IMR-90 (cell line): ENCODE measurements around the gene TACC2. TPM values are rescaled to one million over a fixed set of nuclear protein-coding genes. Genes with fewer than 3 reads are reported as not detected.

Experiments
- ATAC-seq: fragments of 200-7000 bp; cut with Tn5 transposase; 2 replicates; pipeline ENCODE4 v1.9.1; 2020; ENCODE audit warnings: low read depth, mild to moderate bottlenecking, moderate library complexity
- BruUV-seq: library from RNA; stranded (reverse); fragments of 400-500 nt; replicated peaks from 2 replicates; lab custom pipeline; 2021; lab: Mats Ljungman, UMichigan
- CTCF ChIA-PET: fragments of 300-600 bp; formaldehyde crosslinking; extraction: SDS; loops from one replicate; lab custom pipeline; 2021; ENCODE audit warnings: antibody characterized with exemption; lab: Yijun Ruan, JAX
- POLR2A ChIA-PET: fragments of 300-600 bp; sonication (Branson Sonifier 250); formaldehyde crosslinking; loops from one replicate; lab custom pipeline; 2022; ENCODE audit warnings: antibody characterized with exemption; ENCODE audit not compliant: unreplicated experiment; lab: Charles Lee
- DNase-seq: peaks from one replicate; pipeline ENCODE4 v3.0.0; 2013
- H2AFZ ChIP-seq: replicated peaks from 2 replicates; pipeline ENCODE3; 2013; ENCODE audit warnings: low read length, mild to moderate bottlenecking; ENCODE audit not compliant: poor library complexity
- H2AK5ac ChIP-seq: 2 replicates; pipeline ENCODE4 v1.6.1; 2013; ENCODE audit warnings: low read depth, low read length, inconsistent platforms
- H2AK9ac ChIP-seq: replicated peaks from 2 replicates; pipeline ENCODE3; 2013; ENCODE audit warnings: mild to moderate bottlenecking, low read depth, low read length, moderate library complexity; ENCODE audit not compliant: poor library complexity
- H2BK120ac ChIP-seq: 2 replicates; pipeline ENCODE4 v1.6.1; 2013; ENCODE audit warnings: low read depth, low read length, inconsistent platforms
- H2BK15ac ChIP-seq: 3 replicates; pipeline ENCODE4 v1.6.1; 2013; ENCODE audit warnings: low read depth, low read length, inconsistent platforms
- H2BK20ac ChIP-seq: 2 replicates; pipeline ENCODE4 v1.6.1; 2013; ENCODE audit warnings: low read depth, mild to moderate bottlenecking, inconsistent platforms, low read length, moderate library complexity
- H2BK5ac ChIP-seq: 2 replicates; pipeline ENCODE4 v1.6.1; 2013; ENCODE audit warnings: mild to moderate bottlenecking, low read depth, low read length, inconsistent platforms; ENCODE audit not compliant: poor library complexity, severe bottlenecking
- H3K14ac ChIP-seq: replicated peaks from 2 replicates; pipeline ENCODE4 v1.6.1; 2013; ENCODE audit warnings: low read depth, low read length, inconsistent platforms
- H3K18ac ChIP-seq: 2 replicates; pipeline ENCODE4 v1.6.1; 2013; ENCODE audit warnings: low read depth, low read length, control low read depth
- H3K23ac ChIP-seq: 2 replicates; pipeline ENCODE4 v1.6.1; 2013; ENCODE audit warnings: low read depth, low read length, inconsistent platforms
- H3K27ac ChIP-seq: 2 replicates; pipeline ENCODE4 v1.5.1; 2013; ENCODE audit warnings: mild to moderate bottlenecking, control low read depth, low read length; ENCODE audit not compliant: insufficient read depth
- H3K27me3 ChIP-seq: 2 replicates; pipeline ENCODE4 v1.6.1; 2013; ENCODE audit warnings: low read length; ENCODE audit not compliant: control insufficient read depth, insufficient read depth
- H3K36me3 ChIP-seq: 2 replicates; pipeline ENCODE4 v1.6.1; 2013; ENCODE audit warnings: low read length, mixed read lengths; ENCODE audit not compliant: control insufficient read depth, insufficient read depth
- H3K4ac ChIP-seq: 2 replicates; pipeline ENCODE4 v1.6.1; 2013; ENCODE audit warnings: low read depth, low read length, inconsistent platforms
- H3K4me1 ChIP-seq: 2 replicates; pipeline ENCODE4 v1.6.1; 2013; ENCODE audit warnings: low read length, mixed read lengths; ENCODE audit not compliant: control insufficient read depth, insufficient read depth
- H3K4me2 ChIP-seq: 2 replicates; pipeline ENCODE4 v1.6.1; 2013; ENCODE audit warnings: low read depth, mild to moderate bottlenecking, control low read depth, low read length, moderate library complexity
- H3K4me3 ChIP-seq: 2 replicates; pipeline ENCODE4 v1.5.1; 2013; ENCODE audit warnings: low read depth, mild to moderate bottlenecking, control low read depth, low read length, moderate library complexity; ENCODE audit not compliant: insufficient read depth
- H3K56ac ChIP-seq: 2 replicates; pipeline ENCODE4 v1.6.1; 2013; ENCODE audit warnings: low read length, inconsistent platforms; ENCODE audit not compliant: insufficient read depth; ENCODE audit errors: extremely low read depth
- H3K79me1 ChIP-seq, 2 experiments: 2 replicates each; pipeline ENCODE4 v1.6.1; 2013; ENCODE audit warnings: low read length in 2 of 2, inconsistent platforms in 1 of 2, low read depth in 1 of 2
- H3K9ac ChIP-seq: 2 replicates; pipeline ENCODE4 v1.6.1; 2013; ENCODE audit warnings: low read depth, low read length, control low read depth
- H3K9me1 ChIP-seq: 2 replicates; pipeline ENCODE4 v1.6.1; 2013; ENCODE audit warnings: low read length, inconsistent platforms; ENCODE audit not compliant: insufficient read depth
- H3K9me3 ChIP-seq: 2 replicates; pipeline ENCODE4 v1.6.1; 2013; ENCODE audit warnings: low read length; ENCODE audit not compliant: control insufficient read depth, insufficient read depth
- H4K20me1 ChIP-seq: 2 replicates; pipeline ENCODE4 v1.6.1; 2013; ENCODE audit warnings: low read length, inconsistent platforms; ENCODE audit not compliant: insufficient read depth
- H4K5ac ChIP-seq: 2 replicates; pipeline ENCODE4 v1.6.1; 2013; ENCODE audit warnings: mild to moderate bottlenecking, low read depth, low read length, control low read depth
- H4K8ac ChIP-seq, 2 experiments: 2 replicates each; pipeline ENCODE4 v1.6.1; 2013; ENCODE audit warnings: low read depth in 2 of 2, low read length in 2 of 2, control low read depth in 1 of 2, inconsistent platforms in 1 of 2
- H4K91ac ChIP-seq: 2 replicates; pipeline ENCODE4 v1.6.1; 2013; ENCODE audit warnings: low read depth, low read length, inconsistent platforms; ENCODE audit not compliant: insufficient read depth
- MAFK ChIP-seq: IDR thresholded peaks from 2 replicates; pipeline ENCODE4 v1.6.1; 2012; ENCODE audit warnings: low read depth, low read length, improper control_type of control experiment
- RCOR1 ChIP-seq: IDR thresholded peaks from 2 replicates; pipeline ENCODE4 v1.6.1; 2012; ENCODE audit warnings: mild to moderate bottlenecking, low read length, improper control_type of control experiment; ENCODE audit not compliant: insufficient replicate concordance
- WGBS, 2 experiments: methylation state at CpG; one replicate each; pipeline versions ENCODE4 v1.1.5 to v1.1.7; 2013; ENCODE audit warnings: missing lambda C conversion rate in 2 of 2; ENCODE audit not compliant: insufficient read length in 1 of 2; ENCODE audit errors: extremely low coverage in 2 of 2; 5-methylcytosine and 5-hydroxymethylcytosine counted together
- dilution Hi-C: fragments of 300-500 bp; cut with HindIII; formaldehyde crosslinking; loops from one replicate; pipeline ENCODE4 v1.14.3; 2018; ENCODE audit warnings: low sequenced_read_pairs; ENCODE audit not compliant: unreplicated experiment
- in situ Hi-C: fragments of 300-500 bp; cut with MboI; formaldehyde crosslinking; loops from 3 replicates; pipeline ENCODE4 v1.14.3; 2019; ENCODE audit warnings: low sequenced_read_pairs, inconsistent platforms, mixed read lengths
- intact Hi-C: fragments of 100-400 bp; cut with micrococcal nuclease; formaldehyde crosslinking; loops from 2 replicates; pipeline ENCODE4 v1.10.0; 2022
- polyA plus RNA-seq, 3 experiments: library from polyadenylated mRNA; depleted of rRNA; stranded (reverse); fragments of >200 nt; gene quantifications; 2 replicates each; pipeline ENCODE4 v1.2.3, GENCODE V29; 2012; ENCODE audit warnings: low replicate concordance in 1 of 3
- total RNA-seq: library from RNA; depleted of rRNA; stranded (reverse); fragments of >200 nt; gene quantifications from 2 replicates; pipeline ENCODE4 v1.2.3, GENCODE V29; 2012

The TACC2 gene
- total and polyA plus RNA-seq, 2 of the 4 experiments (the other 2 are of a cell fraction), result 2.9 to 15.4 TPM

- DNase-seq (no peak), ATAC-seq (peak; percentile 69)
- no peak overlapping the region for H4K5ac ChIP-seq
- H3K4me2 ChIP-seq, result peak overlapping the region; percentile 74; the same call in 1 of the 2 replicates
- H2BK20ac ChIP-seq, result no peak overlapping the region
- no peak overlapping the region for H4K8ac ChIP-seq
- peaks cover 14% of the 10 kb centered on the region; the same call in 1 of the 2 replicates for H4K20me1 ChIP-seq
- H3K79me1 ChIP-seq, result peaks cover 17 to 53% of the 10 kb centered on the region in 2 experiments; a peak in 3 of 4 replicates
- H2AK9ac ChIP-seq, result no peak overlapping the region
- POLR2A ChIA-PET, result no interaction called here
- WGBS, 2 experiments, result 41% methylated on average over 4 of the region's 10 CpGs; no CpG with 5 or more reads in 1 of the 2 experiments
- no peak overlapping the region for H3K23ac ChIP-seq
- H2BK5ac ChIP-seq, result no peak overlapping the region
- no peak for TF ChIP-seq MAFK
- peak; percentile 7 for TF ChIP-seq RCOR1
- H3K14ac ChIP-seq, result no peak overlapping the region
- no peak overlapping the region for H3K18ac ChIP-seq
- H2AK5ac ChIP-seq, result no peak overlapping the region; the same call in 1 of the 2 replicates
- H3K4ac ChIP-seq, result no peak overlapping the region
- CTCF ChIA-PET, result interaction anchor here (1.1 to 1.5 kb wide), 2 partner anchors 9 to 12 kb away, joined by 3 to 6 read pairs; no protein-coding TSS in a partner anchor
- no peak overlapping the region for H4K91ac ChIP-seq
- H3K9ac ChIP-seq, result no peak overlapping the region
- H3K9me3 ChIP-seq, result no peaks in the 10 kb centered on the region
- H2BK120ac ChIP-seq, result no peak overlapping the region
- no peak overlapping the region for H3K27ac ChIP-seq
- no peaks in the 10 kb centered on the region for H3K27me3 ChIP-seq
- H3K4me3 ChIP-seq, result no peak overlapping the region
- intact Hi-C loops, result no loop called here
- no peak overlapping the region for H2BK15ac ChIP-seq
- H3K36me3 ChIP-seq, result no peaks in the 10 kb centered on the region
- no TSS peak for BruUV-seq
- in situ Hi-C loops, result loop anchor here (25.0 kb wide), 1 partner anchor 708 kb away; no protein-coding TSS in a partner anchor
- dilution Hi-C loops, result no loop called here
- H3K56ac ChIP-seq, result no peak overlapping the region
- peaks cover 12% of the 10 kb centered on the region for H3K4me1 ChIP-seq
- H3K9me1 ChIP-seq, result peaks cover 5% of the 10 kb centered on the region
- no peak overlapping the region for H2AFZ ChIP-seq
These were observed 165.1 kb downstream of the TACC2 start for GRCh38 chr10:122154031-122154544.
